ENCODE data around the gene TMEM100.
"Not testable (repeated sequence)": the region's sequence is repeated elsewhere in the genome, so short reads cannot be mapped to it uniquely, and the experiment has no call there.

The TMEM100 gene

GRCh38 chr17:55683550-55684315 is 38.9 kb downstream of the TMEM100 start:
- DNase-seq: no peak

- no peak for DNase-seq
These were observed 41.3 kb downstream of the TMEM100 start for GRCh38 chr17:55681342-55681700.

- DNase-seq: no peak
These were observed 41.9 kb downstream of the TMEM100 start for GRCh38 chr17:55680686-55681341.

- DNase-seq: no peak
These were observed 45.2 kb downstream of the TMEM100 start for GRCh38 chr17:55677446-55677845.

GRCh38 chr17:55676274-55676673 is 46.4 kb downstream of the TMEM100 start:
- DNase-seq: no peak

GRCh38 chr17:55673743-55674506 is 48.7 kb downstream of the TMEM100 start:
- DNase-seq: no peak

- DNase-seq: no peak
These were observed 49.8 kb downstream of the TMEM100 start for GRCh38 chr17:55672585-55673501.

- not testable (repeated sequence) for DNase-seq
These were observed 50.7 kb downstream of the TMEM100 start for GRCh38 chr17:55672010-55672409.

Data from femur (tissue), 1 donor.